ENCODE results near the gene IBSP.

The IBSP gene

GRCh38 chr4:87799301-87800113, at the start of gene IBSP:
Gene IBSP, plus strand, starts transcription at chr4:87799554. Its CDS starts 2,808 bp downstream, at chr4:87802362.
- no peak for TF ChIP-seq CTCF (IDR thresholded peaks at IDR 0.05; ENCODE audit: low read depth, low read length)

GRCh38 chr4:87749883-87750282, 49.5 kb upstream of the IBSP start:
- Histone ChIP-seq H3K27me3 (ENCODE audit: insufficient read depth, low read depth, severe bottlenecking) (no peaks in the 10 kb centered on the region), H3K9me3 (ENCODE audit: severe bottlenecking) (peaks cover 2% of the 10 kb centered on the region), H3K4me3 (ENCODE audit: low read depth, low read length) (no peak overlapping the region), H3K27ac (no peak overlapping the region), H3K36me3 (no peaks in the 10 kb centered on the region)
- TF ChIP-seq CTCF (IDR thresholded peaks at IDR 0.05; ENCODE audit: low read depth, low read length), result no peak
- DNase-seq, result no peak

More at GRCh38 chr4:87799301-87800113, at the start of gene IBSP:
- Histone ChIP-seq H3K4me3 (ENCODE audit: low read depth, low read length) (no peak within 1 kb of the TSS), H3K27me3 (ENCODE audit: insufficient read depth, low read depth, severe bottlenecking) (no peaks in the 10 kb centered on the region), H3K27ac (no peak within 1 kb of the TSS), H3K36me3 (no peaks in the 10 kb centered on the region), H3K9me3 (ENCODE audit: severe bottlenecking) (no peaks in the 10 kb centered on the region)
- DNase-seq, result no peak

GRCh38 chr4:87758270-87758669, 41.1 kb upstream of the IBSP start:
- TF ChIP-seq CTCF (IDR thresholded peaks at IDR 0.05; ENCODE audit: low read depth, low read length), result no peak

GRCh38 chr4:87762311-87762710, 37.0 kb upstream of the IBSP start:
- Histone ChIP-seq H3K27me3 (ENCODE audit: insufficient read depth, low read depth, severe bottlenecking) (no peaks in the 10 kb centered on the region), H3K27ac (no peak overlapping the region), H3K36me3 (no peaks in the 10 kb centered on the region), H3K4me3 (ENCODE audit: low read depth, low read length) (no peak overlapping the region), H3K9me3 (ENCODE audit: severe bottlenecking) (no peaks in the 10 kb centered on the region)
- no peak for TF ChIP-seq CTCF (IDR thresholded peaks at IDR 0.05; ENCODE audit: low read depth, low read length)
- no peak for DNase-seq

More at GRCh38 chr4:87758270-87758669, 41.1 kb upstream of the IBSP start:
- DNase-seq, result no peak
- Histone ChIP-seq H3K27me3 (ENCODE audit: insufficient read depth, low read depth, severe bottlenecking) (no peaks in the 10 kb centered on the region), H3K4me3 (ENCODE audit: low read depth, low read length) (no peak overlapping the region), H3K27ac (no peak overlapping the region), H3K9me3 (ENCODE audit: severe bottlenecking) (no peaks in the 10 kb centered on the region), H3K36me3 (no peaks in the 10 kb centered on the region)

- DNase-seq, result no peak
- Histone ChIP-seq H3K9me3 (ENCODE audit: severe bottlenecking) (no peaks in the 10 kb centered on the region), H3K27me3 (ENCODE audit: insufficient read depth, low read depth, severe bottlenecking) (no peaks in the 10 kb centered on the region), H3K4me3 (ENCODE audit: low read depth, low read length) (no peak overlapping the region), H3K27ac (no peak overlapping the region), H3K36me3 (no peaks in the 10 kb centered on the region)
- no peak for TF ChIP-seq CTCF (IDR thresholded peaks at IDR 0.05; ENCODE audit: low read depth, low read length)
Observed at GRCh38 chr4:87781569-87781968, 17.8 kb upstream of the IBSP start.
